Myocyte (in vitro differentiated cells): Measurements from ENCODE around the gene ASIC3. TPM values are rescaled to one million over a fixed set of nuclear protein-coding genes. Genes with fewer than 3 reads are reported as not detected.

ENCODE experiments used
- DNase-seq: peaks from one replicate; pipeline ENCODE4 v3.0.0-alpha.2; 2012; ENCODE audit warnings: low read depth
- total RNA-seq: library from RNA; depleted of rRNA; stranded (reverse); fragments of >200 nt; gene quantifications from 2 replicates; pipeline ENCODE4 v1.2.3, GENCODE V29; 2014

Gene ASIC3
- total RNA-seq, 1 donor from 2014 or later, result 5.5 TPM

DNA sequence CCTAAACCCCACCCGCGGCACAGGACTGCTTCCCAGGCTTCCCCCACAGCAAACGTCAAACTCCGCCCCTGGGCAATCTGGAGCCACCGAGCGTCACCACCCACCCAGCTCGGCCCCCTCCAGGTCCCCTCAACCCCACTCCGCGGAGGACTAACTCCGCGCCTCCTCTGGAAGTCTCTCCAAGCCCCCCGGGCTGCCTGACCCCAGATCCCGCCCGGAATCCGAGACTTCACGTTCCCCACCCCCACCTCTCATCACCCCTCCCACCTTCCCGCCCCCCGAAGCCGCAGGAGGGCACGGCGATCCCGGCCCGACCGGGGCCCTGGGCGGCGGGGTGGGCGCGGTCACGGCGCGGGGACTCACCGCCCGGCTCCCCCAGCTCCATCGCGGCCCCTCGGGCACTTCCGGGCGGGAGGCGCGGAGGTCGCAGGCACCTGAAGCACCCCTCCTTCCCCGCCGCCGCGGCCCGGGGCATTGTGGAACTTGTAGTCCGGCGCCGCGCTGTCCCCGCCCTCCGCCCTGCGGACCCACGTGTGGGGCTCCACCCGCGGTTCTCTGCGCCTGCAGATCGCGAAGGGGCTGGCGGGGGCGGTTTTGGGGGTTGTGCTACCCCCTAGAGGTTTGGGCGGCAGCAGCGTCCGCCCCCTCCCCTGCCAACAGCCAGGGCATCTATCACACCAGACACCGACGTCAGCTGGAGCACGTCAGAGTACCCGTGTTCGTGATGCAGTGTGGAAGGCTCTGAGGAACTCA is 34.9 kb downstream of the ASIC3 start, which contains the start of gene TMUB1:
TMUB1 (minus strand) TSS at position 423 of the 753 bp plus-strand sequence. CDS start 930 bp downstream, outside the sequence.
- DNase-seq, result peak; percentile 72

- no peak for DNase-seq
These were observed 35.5 kb downstream of the ASIC3 start for GRCh38 chr7:151083824-151084160.

DNA sequence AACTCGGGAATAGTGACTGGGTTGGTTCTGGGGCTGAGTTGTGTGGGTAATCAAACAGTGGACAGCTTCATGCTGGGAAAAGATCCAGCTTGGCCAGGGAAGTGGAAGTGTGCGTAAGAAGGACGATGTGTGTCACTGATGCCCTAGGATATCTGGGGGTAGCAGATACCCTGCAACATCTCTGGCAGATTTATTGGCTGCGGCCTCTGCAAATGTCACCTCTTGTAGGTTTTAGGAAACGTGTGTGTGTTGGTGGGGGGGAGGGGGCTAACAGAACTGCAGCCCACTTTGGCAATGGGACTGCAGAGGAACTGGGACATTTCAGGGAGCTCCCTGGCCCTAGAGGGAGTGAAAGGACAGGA is 37.0 kb downstream of the ASIC3 start:
- no peak for DNase-seq

DNA sequence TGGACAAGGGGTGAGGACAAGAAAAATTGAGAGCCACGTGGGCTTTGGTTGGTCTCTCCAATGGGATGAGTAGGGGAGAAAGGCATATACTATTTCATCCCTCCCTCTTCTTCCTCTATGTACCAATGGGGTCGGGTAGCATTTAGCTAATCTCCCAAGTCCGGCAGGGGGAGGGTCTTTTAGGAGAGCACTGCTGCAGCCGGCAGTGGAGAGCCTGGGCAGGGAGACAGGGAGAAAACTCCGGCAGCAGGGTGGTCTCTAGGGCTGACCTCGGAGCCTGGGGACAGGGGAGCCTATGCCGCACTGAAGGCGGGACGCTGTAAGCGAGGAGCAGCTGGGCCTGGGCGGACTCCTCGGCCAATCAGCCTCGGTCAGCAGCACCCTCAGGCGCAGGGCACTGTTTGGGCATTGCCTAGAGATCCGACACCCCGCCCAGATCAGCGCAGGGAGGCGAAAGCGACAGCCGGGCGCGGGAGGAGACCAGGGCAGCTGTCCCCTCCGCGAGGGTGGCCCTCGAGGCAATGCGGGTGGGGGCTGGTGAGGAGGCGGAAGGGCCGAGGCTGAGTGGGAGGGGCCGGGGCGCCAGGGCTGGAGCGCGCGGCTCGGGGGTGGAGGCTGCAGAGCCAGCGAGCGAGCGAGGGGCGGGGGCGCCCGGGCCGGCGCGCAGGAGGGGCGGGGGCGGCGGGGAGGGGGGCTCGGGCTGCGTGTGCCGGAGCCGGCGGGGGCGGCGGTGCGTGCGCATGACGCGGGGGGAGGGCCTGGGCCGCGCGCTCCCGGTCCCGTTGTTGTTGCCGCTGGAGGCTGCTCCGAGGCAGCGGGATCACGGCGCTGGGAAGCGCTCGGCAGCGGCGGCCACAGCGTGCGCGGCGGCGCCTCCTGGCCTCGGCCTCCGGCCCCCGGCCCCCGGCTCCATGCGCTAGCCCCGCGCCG is 37.6 kb downstream of the ASIC3 start, which contains the start of gene AGAP3:
AGAP3 (plus strand) TSS at position 785 of the 930 bp plus-strand sequence. CDS start 267 bp downstream, outside the sequence.
- peak; percentile 99 for DNase-seq

- peak; percentile 38 for DNase-seq
These were observed 38.5 kb downstream of the ASIC3 start for GRCh38 chr7:151086802-151087244.

DNA sequence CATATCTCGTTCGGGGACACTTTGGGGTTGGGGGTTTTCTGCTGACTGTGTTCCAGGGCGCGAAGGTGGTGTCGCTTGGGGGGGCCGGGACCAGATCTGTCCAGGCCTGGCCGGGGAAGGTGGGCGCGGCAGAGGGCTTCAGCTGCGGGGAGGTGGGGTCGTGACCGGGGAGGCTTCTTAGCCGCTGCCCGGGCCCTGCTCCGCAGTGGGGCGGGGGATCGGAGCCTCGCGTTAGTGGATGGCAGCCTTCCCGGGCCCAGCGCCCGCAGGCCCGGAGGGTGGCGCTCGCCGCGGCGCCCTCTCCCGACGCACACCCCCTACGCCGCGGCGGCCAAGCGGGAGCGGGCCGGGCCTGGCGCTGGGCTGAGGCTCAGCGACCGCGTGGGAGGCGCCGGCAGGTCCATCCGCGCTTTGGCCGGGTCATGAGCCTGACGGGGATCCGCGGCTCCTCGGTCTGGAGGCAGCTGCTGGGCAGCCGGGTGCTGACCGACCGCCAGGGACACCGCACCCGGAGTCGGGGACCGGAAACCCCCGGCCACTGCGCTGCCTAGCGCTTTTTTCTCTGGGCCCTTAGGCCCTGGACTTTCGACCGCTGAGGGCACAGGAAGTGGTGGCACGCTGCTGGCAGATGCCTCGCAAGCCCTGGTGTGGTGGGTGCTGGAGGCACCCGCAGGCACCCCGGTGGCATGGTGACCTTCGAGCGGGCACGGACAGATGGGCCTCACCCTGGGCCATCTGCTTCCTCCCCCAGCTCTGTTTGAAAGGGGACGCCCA is 39.1 kb downstream of the ASIC3 start:
- DNase-seq, result peak; percentile 90

- peak; percentile 40 for DNase-seq
These were observed 39.9 kb downstream of the ASIC3 start for GRCh38 chr7:151088019-151088855.

- peak; percentile 62 for DNase-seq
These were observed 40.7 kb downstream of the ASIC3 start for GRCh38 chr7:151088856-151089699.

GRCh38 chr7:151089893-151090730 is 41.8 kb downstream of the ASIC3 start:
- no peak for DNase-seq

- DNase-seq, result no peak
These were observed 42.7 kb downstream of the ASIC3 start for GRCh38 chr7:151091003-151091402.

DNA sequence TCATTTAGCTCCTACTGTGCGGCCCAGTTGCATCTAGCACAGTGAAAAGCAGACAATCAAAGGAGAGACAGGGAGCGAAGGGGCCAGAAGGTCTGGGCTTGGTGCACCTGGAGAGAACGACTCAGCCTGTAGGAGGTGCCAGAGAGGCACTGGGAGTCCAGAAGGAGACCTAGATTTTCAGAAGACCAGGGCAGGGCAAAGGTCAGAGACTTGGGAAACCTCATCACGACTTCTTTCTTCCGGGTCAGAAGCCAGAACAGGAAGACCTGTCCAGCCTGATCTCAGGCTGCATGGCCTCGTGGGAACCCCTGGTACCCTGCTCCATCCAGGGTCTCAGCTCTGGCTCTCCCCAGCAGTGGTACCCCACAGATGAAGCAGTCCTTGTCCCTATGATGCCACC is 43.1 kb downstream of the ASIC3 start:
- peak; percentile 42 for DNase-seq

DNA sequence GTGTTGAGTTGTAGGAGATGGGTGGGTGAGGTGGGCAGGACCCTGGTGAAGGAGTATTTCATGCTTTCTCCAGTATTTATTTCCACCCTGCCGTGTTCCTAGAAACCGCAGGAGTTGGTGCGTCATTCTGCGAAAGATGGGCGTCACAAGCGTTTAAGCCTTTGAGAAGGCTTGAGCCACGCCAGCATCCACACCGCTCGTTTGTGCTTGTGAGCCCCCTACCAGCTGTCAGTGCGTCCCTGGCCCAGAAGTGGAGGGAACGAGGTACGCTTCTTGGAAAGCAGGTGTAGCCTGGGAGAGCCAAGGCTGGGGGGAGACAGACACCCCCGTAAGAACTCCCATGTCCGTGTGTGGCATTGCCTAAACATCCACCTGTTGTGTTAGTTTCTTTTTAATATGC is 43.7 kb downstream of the ASIC3 start:
- no peak for DNase-seq

DNA sequence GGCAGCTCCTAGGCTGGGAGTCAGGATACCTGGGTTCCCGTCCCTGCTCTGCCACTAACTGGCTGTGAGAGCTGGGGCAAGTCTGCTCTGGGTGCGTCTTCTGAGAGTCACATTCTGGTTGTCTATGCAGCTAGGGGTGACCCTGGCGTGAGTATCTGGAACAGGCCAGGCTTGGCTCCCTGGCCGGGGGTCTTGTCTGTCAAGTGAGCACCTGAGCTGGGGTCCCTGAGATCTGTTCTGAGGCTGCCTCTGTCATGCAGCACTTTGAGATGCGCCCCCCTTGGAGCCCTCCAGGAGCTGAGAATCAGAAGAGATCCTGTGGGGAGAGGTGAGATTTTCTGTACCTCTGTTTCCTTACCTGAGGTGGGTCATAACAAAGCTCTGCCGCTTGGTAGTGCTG is 45.4 kb downstream of the ASIC3 start:
- no peak for DNase-seq

GRCh38 chr7:151094675-151095074 is 46.3 kb downstream of the ASIC3 start:
- no peak for DNase-seq

- no peak for DNase-seq
These were observed 46.9 kb downstream of the ASIC3 start for GRCh38 chr7:151095123-151095797.

- DNase-seq, result peak; percentile 93
These were observed 47.6 kb downstream of the ASIC3 start for GRCh38 chr7:151095828-151096475.

DNA sequence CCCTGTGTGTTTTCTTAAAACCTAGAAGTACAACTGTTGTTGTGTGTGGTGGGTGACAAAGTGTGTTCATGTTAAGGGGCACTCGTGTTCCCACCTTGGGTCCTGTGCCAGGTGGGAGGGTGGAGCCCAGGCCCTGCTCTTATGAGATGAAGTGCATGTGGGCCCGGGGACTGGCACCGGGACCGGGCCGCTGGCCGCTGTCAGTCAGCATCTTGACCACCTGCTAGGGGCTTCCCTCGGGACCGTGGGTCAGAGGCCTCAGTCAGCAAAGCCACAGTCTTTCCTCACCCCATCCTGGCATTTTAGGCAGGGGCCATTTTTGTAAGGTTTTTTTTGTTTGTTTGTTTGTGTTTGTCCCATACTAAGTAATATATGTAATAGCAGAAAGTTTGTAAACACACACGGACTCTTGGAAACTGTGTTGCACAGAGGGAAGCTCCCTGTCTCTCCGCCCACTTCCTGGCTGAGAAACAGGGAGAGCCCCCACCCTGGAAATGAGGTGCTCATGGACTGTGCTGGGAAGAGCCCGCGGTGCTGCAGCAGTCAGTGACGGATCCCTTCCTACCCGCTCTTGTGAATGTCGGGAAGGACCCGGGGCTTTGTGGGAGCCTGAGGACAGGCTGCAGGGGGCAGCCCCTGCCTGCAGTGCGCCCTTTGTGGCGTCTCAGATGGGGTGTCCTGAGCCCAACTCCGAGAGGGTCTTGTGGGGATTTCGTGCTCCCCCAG is 51.3 kb downstream of the ASIC3 start:
- peak; percentile 68 for DNase-seq
